Measurements from ENCODE around the gene GNG10. TPM values are rescaled to one million over a fixed set of nuclear protein-coding genes. Genes with fewer than 3 reads are reported as not detected.

The GNG10 gene
- total RNA-seq, 6 experiments from 2014 or later = 8.1 to 23.8 (median 14.0) TPM

DNA sequence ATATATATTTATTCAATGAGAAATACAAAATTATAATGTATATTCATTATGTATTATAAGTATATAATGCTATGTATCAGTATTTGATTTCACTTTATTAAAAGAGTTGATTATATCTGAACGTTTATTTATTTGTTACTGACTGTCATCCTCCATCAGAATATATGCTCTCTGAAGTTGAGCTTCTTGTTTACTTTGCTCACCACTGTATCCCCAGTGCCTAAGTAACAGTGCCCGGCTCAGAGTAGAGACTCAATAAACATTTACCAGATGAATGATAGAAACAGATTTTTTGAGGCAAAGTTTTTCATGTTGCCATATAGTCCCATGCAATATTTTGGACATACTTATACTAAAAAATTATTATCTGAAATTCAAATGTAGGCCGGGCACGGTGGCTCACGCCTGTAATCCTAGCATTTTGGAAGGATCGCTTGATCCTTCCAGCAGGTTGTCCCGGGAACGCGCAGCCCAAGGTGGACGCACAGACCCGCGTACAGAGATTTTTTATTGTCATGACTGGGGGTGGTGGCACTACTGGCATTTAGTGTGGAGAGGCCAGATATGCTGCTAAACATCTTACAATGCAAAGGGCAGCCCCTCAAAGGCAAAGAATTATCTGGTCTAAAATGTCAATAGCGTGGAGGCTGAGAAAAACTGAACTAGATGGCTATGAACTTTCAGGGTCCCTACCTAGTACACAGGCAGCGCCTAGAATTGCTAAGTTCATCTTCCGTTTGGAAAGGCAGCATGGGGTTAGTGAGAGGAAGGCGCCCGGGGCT, 31.0 kb upstream of the GNG10 start:
- no peaks in the 10 kb centered on the region for H3K27me3 ChIP-seq
- TF ChIP-seq POLR2A (IDR thresholded peaks at IDR 0.05) = no peak
- TF ChIP-seq, protein P1, sequence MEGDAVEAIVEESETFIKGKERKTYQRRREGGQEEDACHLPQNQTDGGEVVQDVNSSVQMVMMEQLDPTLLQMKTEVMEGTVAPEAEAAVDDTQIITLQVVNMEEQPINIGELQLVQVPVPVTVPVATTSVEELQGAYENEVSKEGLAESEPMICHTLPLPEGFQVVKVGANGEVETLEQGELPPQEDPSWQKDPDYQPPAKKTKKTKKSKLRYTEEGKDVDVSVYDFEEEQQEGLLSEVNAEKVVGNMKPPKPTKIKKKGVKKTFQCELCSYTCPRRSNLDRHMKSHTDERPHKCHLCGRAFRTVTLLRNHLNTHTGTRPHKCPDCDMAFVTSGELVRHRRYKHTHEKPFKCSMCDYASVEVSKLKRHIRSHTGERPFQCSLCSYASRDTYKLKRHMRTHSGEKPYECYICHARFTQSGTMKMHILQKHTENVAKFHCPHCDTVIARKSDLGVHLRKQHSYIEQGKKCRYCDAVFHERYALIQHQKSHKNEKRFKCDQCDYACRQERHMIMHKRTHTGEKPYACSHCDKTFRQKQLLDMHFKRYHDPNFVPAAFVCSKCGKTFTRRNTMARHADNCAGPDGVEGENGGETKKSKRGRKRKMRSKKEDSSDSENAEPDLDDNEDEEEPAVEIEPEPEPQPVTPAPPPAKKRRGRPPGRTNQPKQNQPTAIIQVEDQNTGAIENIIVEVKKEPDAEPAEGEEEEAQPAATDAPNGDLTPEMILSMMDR (IDR thresholded peaks at IDR 0.05) = no peak
- peaks cover 0 to 37% (median 7%) of the 10 kb centered on the region in 4 donors for H3K4me1 ChIP-seq
- 7% methylated on average over 16 of the region's 17 CpGs for WGBS (ENCODE audit: insufficient coverage, low coverage, low lambda C conversion rate, missing lambda C conversion rate)
- no peaks in the 10 kb centered on the region for H3K9me3 ChIP-seq
- H3K27ac ChIP-seq = peak overlapping the region in 2 of 3 donors; percentile 93 to 98
- ATAC-seq (peak; percentile 2 to 32 (median 18)), DNase-seq (no peak)
- H3K4me3 ChIP-seq = peak overlapping the region; percentile 95 to 100 (median 99)
- no peaks in the 10 kb centered on the region for H3K36me3 ChIP-seq
- intact Hi-C loops (cut with DNase I) = no loop called here

DNA sequence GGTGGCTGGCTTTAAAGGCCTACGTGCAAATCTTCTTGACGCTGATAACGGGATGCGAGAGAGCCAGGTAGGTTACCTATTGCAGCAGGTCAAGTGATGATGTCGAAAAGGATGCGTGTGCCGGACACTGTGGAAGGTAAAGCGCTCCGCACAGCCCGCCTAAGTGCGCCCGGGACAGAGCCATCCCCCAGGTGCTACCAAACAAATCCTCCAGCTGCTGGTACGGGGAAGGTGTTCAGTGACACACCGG, 30.5 kb upstream of the GNG10 start:
- H3K27ac ChIP-seq = peak overlapping the region in 2 of 3 donors; percentile 93 to 98
- intact Hi-C loops (cut with DNase I) = no loop called here
- no peaks in the 10 kb centered on the region for H3K9me3 ChIP-seq
- no peak for DNase-seq
- no peak for ATAC-seq
- H3K27me3 ChIP-seq = no peaks in the 10 kb centered on the region
- WGBS (ENCODE audit: insufficient coverage, low coverage, low lambda C conversion rate, missing lambda C conversion rate) = 0% methylated on average over 3 of the region's 14 CpGs
- no peak for TF ChIP-seq POLR2A (IDR thresholded peaks at IDR 0.05)
- TF ChIP-seq, protein P1 (IDR thresholded peaks at IDR 0.05) = no peak
- H3K4me1 ChIP-seq = peaks cover 0 to 38% (median 6%) of the 10 kb centered on the region in 4 donors
- H3K36me3 ChIP-seq = no peaks in the 10 kb centered on the region
- peak overlapping the region; percentile 95 to 100 (median 99) for H3K4me3 ChIP-seq

DNA sequence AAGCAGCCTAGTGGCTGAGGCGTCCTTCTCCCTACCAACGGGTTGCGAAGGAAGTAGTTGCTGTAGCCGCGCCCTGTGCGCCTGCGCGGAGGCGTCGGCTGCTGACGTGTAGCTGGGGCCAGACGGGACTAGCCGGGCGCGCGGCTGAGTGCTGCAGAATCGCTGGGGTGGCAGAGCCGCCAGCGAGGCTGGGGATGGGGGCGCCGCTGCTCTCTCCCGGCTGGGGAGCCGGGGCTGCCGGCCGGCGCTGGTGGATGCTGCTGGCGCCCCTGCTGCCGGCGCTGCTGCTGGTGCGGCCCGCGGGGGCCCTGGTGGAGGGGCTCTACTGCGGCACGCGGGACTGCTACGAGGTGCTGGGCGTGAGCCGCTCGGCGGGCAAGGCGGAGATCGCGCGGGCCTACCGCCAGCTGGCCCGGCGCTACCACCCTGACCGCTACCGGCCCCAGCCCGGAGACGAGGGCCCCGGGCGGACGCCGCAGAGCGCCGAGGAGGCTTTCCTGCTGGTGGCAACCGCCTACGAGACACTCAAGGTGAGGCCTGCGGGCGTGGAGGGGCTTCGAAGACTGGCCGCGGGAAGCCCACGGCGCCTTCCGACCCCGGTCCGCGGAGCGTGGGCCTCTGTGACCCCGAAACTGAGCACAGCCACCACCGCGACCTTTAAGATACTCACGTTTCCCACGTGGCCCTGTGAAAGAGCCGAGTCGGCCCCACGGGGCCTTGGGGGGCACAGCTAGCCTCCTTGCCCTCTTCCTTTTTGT, 30.0 kb upstream of the GNG10 start, which contains the start of gene DNAJC25:
DNAJC25 (plus strand) TSS at position 121 of the 758 bp plus-strand sequence; CDS start at position 195, 74 bp downstream.
- intact Hi-C loops (cut with DNase I) = no loop called here
- peak; percentile 83 to 94 (median 85) for ATAC-seq
- Histone ChIP-seq H3K9me3 (no peaks in the 10 kb centered on the region), H3K4me1 (peaks cover 0 to 38% (median 3%) of the 10 kb centered on the region in 4 donors), H3K36me3 (no peaks in the 10 kb centered on the region), H3K27me3 (no peaks in the 10 kb centered on the region), H3K4me3 (peak within 1 kb of the TSS; percentile 95 to 100 (median 99)), H3K27ac (peak within 1 kb of the TSS; percentile 91 to 98 (median 93))
- peak; percentile 100 for TF ChIP-seq POLR2A (IDR thresholded peaks at IDR 0.05)
- TF ChIP-seq, protein P1 (IDR thresholded peaks at IDR 0.05) = no peak
- peak; percentile 98 to 99 (median 99) for DNase-seq
- WGBS (ENCODE audit: insufficient coverage, low coverage, low lambda C conversion rate, missing lambda C conversion rate) = 1% methylated on average over 23 of the region's 79 CpGs

DNA sequence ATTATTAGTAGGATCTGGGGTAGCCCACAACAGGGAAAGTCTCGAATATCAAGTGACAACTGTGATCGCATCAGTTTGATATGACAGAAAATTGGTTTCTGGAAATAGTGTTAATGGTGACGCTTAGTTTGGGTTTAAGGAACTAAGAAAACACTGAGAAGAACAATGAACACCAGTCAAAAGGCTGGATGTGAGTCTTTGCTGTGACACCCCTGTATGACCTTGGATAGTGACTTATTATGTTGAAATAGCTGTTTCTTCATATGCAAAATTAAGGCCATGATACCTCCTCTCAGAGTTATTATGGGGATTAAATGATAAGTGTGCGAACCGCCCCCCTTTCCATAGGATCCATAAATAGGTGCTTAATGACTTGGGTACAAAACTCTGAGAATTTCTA, 29.3 kb upstream of the GNG10 start:
- peak overlapping the region; percentile 95 to 100 (median 99) for H3K4me3 ChIP-seq
- no peak for ATAC-seq
- 20% methylated on average over 5 of the region's 5 CpGs for WGBS (ENCODE audit: insufficient coverage, low coverage, low lambda C conversion rate, missing lambda C conversion rate)
- intact Hi-C loops (cut with DNase I) = no loop called here
- H3K9me3 ChIP-seq = no peaks in the 10 kb centered on the region
- no peak for DNase-seq
- peaks cover 0 to 38% (median 0%) of the 10 kb centered on the region in 4 donors for H3K4me1 ChIP-seq
- no peaks in the 10 kb centered on the region for H3K36me3 ChIP-seq
- peak overlapping the region; percentile 91 to 98 (median 93) for H3K27ac ChIP-seq
- no peaks in the 10 kb centered on the region for H3K27me3 ChIP-seq
- no peak for TF ChIP-seq POLR2A (IDR thresholded peaks at IDR 0.05)
- TF ChIP-seq, protein P1 (IDR thresholded peaks at IDR 0.05) = no peak

Measured in right lobe of liver (tissue), 6 donors.